Type B pancreatic cell (in vitro differentiated cells): ENCODE data around the gene MCMBP. TPM values are rescaled to one million over a fixed set of nuclear protein-coding genes. Genes with fewer than 3 reads are reported as not detected.
"Not testable (repeated sequence)": the region's sequence is repeated elsewhere in the genome, so short reads cannot be mapped to it uniquely, and the experiment has no call there.

Experiments
- DNase-seq: peaks from one replicate; pipeline ENCODE4 v3.0.0; 2021; ENCODE audit warnings: mixed read lengths; ENCODE audit not compliant: unreplicated experiment; ENCODE audit errors: extremely low spot score
- H3K27ac Mint-ChIP-seq: 2 replicates; pipeline ENCODE4 v1.8.0; 2021; ENCODE audit warnings: mild to moderate bottlenecking, mixed read lengths
- H3K27me3 Mint-ChIP-seq: 2 replicates; pipeline ENCODE4 v1.8.0; 2021; ENCODE audit warnings: mixed read lengths
- H3K36me3 Mint-ChIP-seq: 2 replicates; pipeline ENCODE4 v1.8.0; 2021; ENCODE audit warnings: mixed read lengths
- H3K4me1 Mint-ChIP-seq: one replicate; pipeline ENCODE4 v1.8.0; 2021; ENCODE audit warnings: mixed read lengths; ENCODE audit not compliant: unreplicated experiment
- H3K4me3 Mint-ChIP-seq: 2 replicates; pipeline ENCODE4 v1.8.0; 2021; ENCODE audit warnings: mild to moderate bottlenecking, mixed read lengths
- H3K9me3 Mint-ChIP-seq: 2 replicates; pipeline ENCODE4 v1.8.0; 2021; ENCODE audit warnings: mixed read lengths
- CTCF ChIP-seq: fragments of 200-600 bp; sonication (generic); conservative IDR thresholded peaks from 2 replicates; pipeline ENCODE4 v1.5.0; 2021; ENCODE audit warnings: antibody characterized with exemption, mild to moderate bottlenecking
- total RNA-seq: library from RNA; stranded (reverse); gene quantifications from 2 replicates; pipeline ENCODE4 v1.2.1, GENCODE V29; 2021; ENCODE audit warnings: low replicate concordance

The MCMBP gene
- total RNA-seq, 1 donor from 2014 or later = 58.2 TPM

GRCh38 chr10:119878524-119878923 lies 5.9 kb upstream of the MCMBP start:
- no peak for DNase-seq
- H3K36me3 Mint-ChIP-seq = no peaks in the 10 kb centered on the region
- H3K9me3 Mint-ChIP-seq = no peaks in the 10 kb centered on the region

GRCh38 chr10:119872860-119873681 lies 428 bp upstream of the MCMBP start:
- peaks cover 28% of the 10 kb centered on the region for H3K4me1 Mint-ChIP-seq
- peak; percentile 89 for DNase-seq
- peaks cover 5% of the 10 kb centered on the region for H3K36me3 Mint-ChIP-seq
- H3K27ac Mint-ChIP-seq = peak overlapping the region; percentile 20
- peak; percentile 18 for TF ChIP-seq CTCF
- H3K27me3 Mint-ChIP-seq = no peaks in the 10 kb centered on the region
- no peaks in the 10 kb centered on the region for H3K9me3 Mint-ChIP-seq
- H3K4me3 Mint-ChIP-seq = peak overlapping the region; percentile 89

More at GRCh38 chr10:119878524-119878923, 5.9 kb upstream of the MCMBP start:
- H3K27me3 Mint-ChIP-seq = no peaks in the 10 kb centered on the region
- no peak overlapping the region for H3K27ac Mint-ChIP-seq
- peaks cover 7% of the 10 kb centered on the region for H3K4me1 Mint-ChIP-seq
- no peak overlapping the region for H3K4me3 Mint-ChIP-seq
- TF ChIP-seq CTCF = no peak

- peak overlapping the region; percentile 85 for H3K27ac Mint-ChIP-seq
- peak overlapping the region; percentile 93 for H3K4me3 Mint-ChIP-seq
- no peaks in the 10 kb centered on the region for H3K27me3 Mint-ChIP-seq
- TF ChIP-seq CTCF = no peak
- DNase-seq = no peak
- peaks cover 28% of the 10 kb centered on the region for H3K4me1 Mint-ChIP-seq
- peaks cover 5% of the 10 kb centered on the region for H3K36me3 Mint-ChIP-seq
- H3K9me3 Mint-ChIP-seq = no peaks in the 10 kb centered on the region
Measured at GRCh38 chr10:119871881-119872609, 598 bp downstream of the MCMBP start.

- not testable (repeated sequence) for H3K27ac Mint-ChIP-seq
- H3K4me1 Mint-ChIP-seq = peaks cover 28% of the 10 kb centered on the region
- peak overlapping the region; percentile 60 for H3K4me3 Mint-ChIP-seq
Measured at GRCh38 chr10:119869398-119869797, 3.2 kb downstream of the MCMBP start.

GRCh38 chr10:119867317-119867716 lies 5.3 kb downstream of the MCMBP start:
- DNase-seq = no peak
- H3K36me3 Mint-ChIP-seq = peaks cover 26% of the 10 kb centered on the region
- no peak overlapping the region for H3K4me3 Mint-ChIP-seq
- peaks cover 4% of the 10 kb centered on the region for H3K9me3 Mint-ChIP-seq
- H3K27ac Mint-ChIP-seq = no peak overlapping the region
- peaks cover 27% of the 10 kb centered on the region for H3K4me1 Mint-ChIP-seq
- H3K27me3 Mint-ChIP-seq = no peaks in the 10 kb centered on the region
- no peak for TF ChIP-seq CTCF

More at GRCh38 chr10:119869398-119869797, 3.2 kb downstream of the MCMBP start:
- H3K9me3 Mint-ChIP-seq, DNase-seq, H3K27me3 Mint-ChIP-seq: not testable (repeated sequence)
- peaks cover 19% of the 10 kb centered on the region for H3K36me3 Mint-ChIP-seq

GRCh38 chr10:119865699-119866240 lies 6.9 kb downstream of the MCMBP start:
- DNase-seq = no peak
- no peak for TF ChIP-seq CTCF
- peaks cover 4% of the 10 kb centered on the region for H3K9me3 Mint-ChIP-seq
- peaks cover 22% of the 10 kb centered on the region for H3K4me1 Mint-ChIP-seq
- H3K27me3 Mint-ChIP-seq = no peaks in the 10 kb centered on the region
- peaks cover 26% of the 10 kb centered on the region for H3K36me3 Mint-ChIP-seq
- peak overlapping the region; percentile 6 for H3K27ac Mint-ChIP-seq
- no peak overlapping the region for H3K4me3 Mint-ChIP-seq
